ENCODE measurements around the gene GRID2IP. TPM values are rescaled to one million over a fixed set of nuclear protein-coding genes. Genes with fewer than 3 reads are reported as not detected.

GRID2IP gene
- total and polyA plus RNA-seq, 8 donors: 0.47 to 1.00 (median 0.66) TPM

DNA sequence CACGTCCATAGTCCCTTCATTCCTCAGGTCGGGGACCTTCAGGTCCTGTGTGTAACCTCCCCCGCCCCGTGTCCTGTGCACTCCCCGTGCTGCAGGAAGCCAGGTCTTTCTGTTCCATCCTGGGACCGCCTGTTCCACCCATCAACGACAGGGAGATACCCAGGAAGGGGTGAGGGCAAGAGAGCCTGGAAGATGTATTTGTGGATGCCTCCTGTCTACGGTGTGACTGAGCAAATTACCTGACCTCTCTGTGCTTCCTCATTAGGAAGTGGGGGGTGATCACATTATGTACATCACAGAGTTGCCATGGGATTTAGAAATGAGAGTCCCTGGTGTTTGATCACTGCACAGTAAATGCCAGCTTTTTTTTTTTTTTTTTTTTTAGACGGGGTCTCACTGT is 46.3 kb downstream of the GRID2IP start:
- Histone ChIP-seq H3K4me1 (no peaks in the 10 kb centered on the region), H3K9me3 (no peaks in the 10 kb centered on the region), H3K4me3 (peak overlapping the region in 3 of 4 donors; percentile 56 to 77 (median 57)), H3K36me3 (no peaks in the 10 kb centered on the region), H3K27me3 (no peaks in the 10 kb centered on the region), H3K27ac (peak overlapping the region; percentile 79 to 92 (median 90))
- TF ChIP-seq, protein P1, sequence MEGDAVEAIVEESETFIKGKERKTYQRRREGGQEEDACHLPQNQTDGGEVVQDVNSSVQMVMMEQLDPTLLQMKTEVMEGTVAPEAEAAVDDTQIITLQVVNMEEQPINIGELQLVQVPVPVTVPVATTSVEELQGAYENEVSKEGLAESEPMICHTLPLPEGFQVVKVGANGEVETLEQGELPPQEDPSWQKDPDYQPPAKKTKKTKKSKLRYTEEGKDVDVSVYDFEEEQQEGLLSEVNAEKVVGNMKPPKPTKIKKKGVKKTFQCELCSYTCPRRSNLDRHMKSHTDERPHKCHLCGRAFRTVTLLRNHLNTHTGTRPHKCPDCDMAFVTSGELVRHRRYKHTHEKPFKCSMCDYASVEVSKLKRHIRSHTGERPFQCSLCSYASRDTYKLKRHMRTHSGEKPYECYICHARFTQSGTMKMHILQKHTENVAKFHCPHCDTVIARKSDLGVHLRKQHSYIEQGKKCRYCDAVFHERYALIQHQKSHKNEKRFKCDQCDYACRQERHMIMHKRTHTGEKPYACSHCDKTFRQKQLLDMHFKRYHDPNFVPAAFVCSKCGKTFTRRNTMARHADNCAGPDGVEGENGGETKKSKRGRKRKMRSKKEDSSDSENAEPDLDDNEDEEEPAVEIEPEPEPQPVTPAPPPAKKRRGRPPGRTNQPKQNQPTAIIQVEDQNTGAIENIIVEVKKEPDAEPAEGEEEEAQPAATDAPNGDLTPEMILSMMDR (IDR thresholded peaks at IDR 0.05): no peak
- peak in 1 of 6 donors; percentile 40 for DNase-seq
- ATAC-seq: no peak
- no peak for FAIRE-seq
- intact Hi-C loops (cut with DNase I): no loop called here
- 32 to 35% methylated on average over 9 of the region's 9 CpGs for WGBS, 2 donors

DNA sequence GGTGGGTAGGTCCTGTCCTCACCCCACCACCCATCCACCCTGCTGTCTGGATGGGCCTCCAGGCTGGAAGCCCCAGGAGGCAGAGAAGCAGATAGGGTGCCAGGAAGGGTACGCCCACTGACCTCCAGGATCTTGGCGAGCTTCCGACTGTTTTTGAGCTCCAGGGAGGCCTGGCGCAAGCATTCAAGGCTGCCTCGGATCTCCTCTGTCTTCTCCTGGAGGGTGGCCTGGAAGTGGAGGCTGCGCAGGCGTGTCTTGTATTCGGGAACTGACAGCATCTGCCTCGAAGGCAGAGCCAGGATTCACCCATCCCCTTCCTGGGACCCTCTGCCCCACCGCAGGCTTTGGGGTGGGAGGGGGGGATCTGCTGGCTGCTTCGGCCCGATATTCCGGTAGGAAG is 48.4 kb downstream of the GRID2IP start:
- FAIRE-seq (no peak), DNase-seq (peak; percentile 58 to 74 (median 64)), ATAC-seq (peak in 3 of 4 donors; percentile 5 to 12 (median 6))
- Histone ChIP-seq H3K9me3 (no peaks in the 10 kb centered on the region), H3K4me3 (peak overlapping the region; percentile 39 to 77 (median 56)), H3K27ac (peak overlapping the region in 3 of 4 donors; percentile 79 to 92 (median 91)), H3K4me1 (no peaks in the 10 kb centered on the region), H3K27me3 (no peaks in the 10 kb centered on the region), H3K36me3 (no peaks in the 10 kb centered on the region)
- intact Hi-C loops (cut with DNase I): no loop called here
- TF ChIP-seq, protein P1 (IDR thresholded peaks at IDR 0.05): no peak
- WGBS, 2 donors: 20 to 23% methylated on average over 10 to 13 of the region's 13 CpGs

DNA sequence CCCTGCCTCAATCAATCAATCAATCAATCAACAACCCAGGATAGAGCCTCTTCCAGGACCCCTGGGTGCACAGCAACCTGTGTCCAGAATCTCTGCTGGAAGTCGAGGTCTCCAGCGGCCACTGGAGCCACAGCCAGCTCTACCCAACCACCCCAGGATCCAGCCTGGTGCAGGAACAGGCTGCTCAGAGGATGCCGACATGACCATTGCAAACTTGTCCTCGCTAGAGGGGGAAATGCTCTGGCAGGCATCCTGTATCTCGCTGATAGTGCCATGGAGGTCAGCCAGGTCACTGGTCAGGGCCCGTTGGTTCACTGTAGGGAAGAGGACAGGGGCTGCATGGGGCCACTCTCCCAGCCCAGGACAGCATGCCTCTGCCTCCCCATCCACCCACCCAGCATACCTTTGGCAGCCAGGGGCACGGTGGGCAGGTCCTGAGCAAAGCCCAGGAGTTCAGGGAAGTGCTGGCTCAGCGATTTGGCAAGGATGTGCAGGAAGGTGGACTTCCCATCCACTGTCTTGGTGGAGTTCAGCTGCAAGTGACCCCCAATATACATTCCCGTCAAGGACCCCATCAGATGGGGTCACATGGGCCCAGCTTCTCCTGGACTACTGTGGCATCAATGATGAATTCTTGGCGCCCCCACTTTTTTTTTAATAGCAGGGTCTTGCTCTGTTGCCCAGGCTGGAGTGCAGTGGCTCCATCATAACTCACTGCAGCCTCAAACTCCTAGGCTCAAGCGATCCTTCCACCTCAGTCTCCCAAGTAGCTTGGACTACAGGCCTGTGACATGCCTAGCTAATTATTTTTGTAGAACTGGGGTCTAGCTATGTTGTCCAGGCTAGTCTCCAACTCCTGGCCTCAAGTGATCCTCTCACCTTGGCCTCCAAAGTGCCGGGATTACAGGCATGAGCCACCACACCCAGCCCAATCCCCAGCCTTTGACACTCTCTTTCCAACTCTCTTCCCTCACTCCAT is 49.4 kb downstream of the GRID2IP start:
- Histone ChIP-seq H3K4me3 (no peak overlapping the region), H3K27ac (no peak overlapping the region), H3K27me3 (no peaks in the 10 kb centered on the region), H3K36me3 (no peaks in the 10 kb centered on the region), H3K4me1 (no peaks in the 10 kb centered on the region), H3K9me3 (no peaks in the 10 kb centered on the region)
- 92 to 96% methylated on average over 12 of the region's 12 CpGs for WGBS, 2 donors
- no peak for FAIRE-seq
- no peak for ATAC-seq
- peak in 1 of 6 donors; percentile 43 for DNase-seq
- TF ChIP-seq, protein P1 (IDR thresholded peaks at IDR 0.05): no peak
- intact Hi-C loops (cut with DNase I): no loop called here

DNA sequence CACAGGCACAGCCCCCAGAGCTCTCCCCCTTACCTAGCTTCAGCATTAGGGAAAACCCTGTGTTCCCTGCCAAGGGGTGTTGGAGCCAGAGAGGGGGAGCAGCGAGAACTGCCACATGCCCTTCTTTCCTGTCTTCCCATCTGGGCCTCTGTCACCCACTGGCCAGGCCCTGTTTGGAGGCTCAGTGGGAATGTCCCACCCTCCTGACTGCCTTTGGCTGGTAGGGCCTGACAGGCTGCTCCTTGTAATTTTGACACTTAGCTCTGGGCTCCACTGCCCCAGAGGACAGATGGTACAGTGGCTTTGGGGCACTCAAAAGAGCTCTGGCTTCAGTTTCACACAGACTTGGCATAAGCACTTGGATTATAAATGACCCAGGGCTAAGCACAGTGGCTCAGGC is 50.6 kb downstream of the GRID2IP start:
- H3K4me3 ChIP-seq: no peak overlapping the region
- H3K36me3 ChIP-seq: no peaks in the 10 kb centered on the region
- TF ChIP-seq, protein P1 (IDR thresholded peaks at IDR 0.05): no peak
- H3K27me3 ChIP-seq: no peaks in the 10 kb centered on the region
- FAIRE-seq (no peak), ATAC-seq (no peak), DNase-seq (no peak)
- H3K27ac ChIP-seq: no peak overlapping the region
- no peaks in the 10 kb centered on the region for H3K4me1 ChIP-seq
- no peaks in the 10 kb centered on the region for H3K9me3 ChIP-seq
- 82 to 100% methylated on average over 1 of the region's 1 CpG for WGBS, 2 donors
- intact Hi-C loops (cut with DNase I): no loop called here

DNA sequence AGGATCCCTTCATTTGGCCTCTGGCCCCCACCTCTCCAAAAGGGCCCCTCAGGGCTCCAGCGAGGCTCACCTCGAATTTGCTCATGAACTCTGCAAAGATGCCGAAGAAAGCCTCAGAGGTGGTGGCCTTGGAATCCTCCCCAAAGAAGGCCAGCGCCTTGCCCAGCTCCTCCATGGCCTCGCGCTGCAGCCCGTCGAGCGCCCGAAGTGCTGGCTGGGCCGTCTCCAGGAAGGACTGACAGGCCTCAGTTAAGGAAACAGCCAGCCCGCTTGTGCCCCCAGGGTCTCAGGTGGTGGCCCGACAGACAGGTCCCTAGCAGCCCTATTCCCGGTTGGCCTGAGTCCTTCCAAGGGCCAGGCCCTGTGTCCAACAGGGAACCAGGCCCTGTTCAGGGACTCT is 53.3 kb downstream of the GRID2IP start:
- H3K27me3 ChIP-seq: no peaks in the 10 kb centered on the region
- H3K27ac ChIP-seq: no peak overlapping the region
- H3K4me3 ChIP-seq: no peak overlapping the region
- 86 to 95% methylated on average over 12 to 14 of the region's 14 CpGs for WGBS, 2 donors
- ATAC-seq: no peak
- FAIRE-seq: no peak
- no peaks in the 10 kb centered on the region for H3K9me3 ChIP-seq
- TF ChIP-seq, protein P1 (IDR thresholded peaks at IDR 0.05): no peak
- peak in 1 of 6 donors; percentile 72 for DNase-seq
- intact Hi-C loops (cut with DNase I): no loop called here
- no peaks in the 10 kb centered on the region for H3K4me1 ChIP-seq
- no peaks in the 10 kb centered on the region for H3K36me3 ChIP-seq

Data from pancreas (tissue), 10 donors.